ENCODE measurements around the gene TBC1D2B.
"Not testable (repeated sequence)": the region's sequence is repeated elsewhere in the genome, so short reads cannot be mapped to it uniquely, and the experiment has no call there.

DNA sequence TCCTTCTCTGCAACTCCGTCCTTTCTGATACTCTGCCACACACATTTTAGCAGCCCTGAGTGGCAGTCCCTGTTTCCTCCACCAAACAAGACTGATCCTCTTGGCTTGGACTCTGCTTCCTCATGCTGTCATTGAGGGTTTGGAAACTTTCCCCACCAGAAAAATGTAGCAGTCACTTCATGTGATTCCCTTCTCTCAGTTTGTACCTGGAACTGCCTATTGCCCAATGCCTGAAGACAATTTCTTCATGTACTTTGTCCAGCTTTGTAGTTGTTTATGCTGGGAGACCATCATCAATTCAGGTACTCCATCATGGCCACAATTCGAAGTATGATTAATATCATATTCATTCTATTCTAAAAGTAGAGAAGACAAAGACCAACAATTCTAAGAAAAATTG lies 119.5 kb downstream of the TBC1D2B start:
- not testable (repeated sequence) for TF ChIP-seq CTCF (IDR thresholded peaks at IDR 0.05; ENCODE audit: low read depth, low read length, missing input control); GABPA (IDR thresholded peaks at IDR 0.05 in 1 of 2, conservative IDR thresholded peaks at IDR 0.05 in 1 of 2); MAX (IDR thresholded peaks at IDR 0.05); ATF3 (IDR thresholded peaks at IDR 0.05)
- TF ChIP-seq, protein P1, sequence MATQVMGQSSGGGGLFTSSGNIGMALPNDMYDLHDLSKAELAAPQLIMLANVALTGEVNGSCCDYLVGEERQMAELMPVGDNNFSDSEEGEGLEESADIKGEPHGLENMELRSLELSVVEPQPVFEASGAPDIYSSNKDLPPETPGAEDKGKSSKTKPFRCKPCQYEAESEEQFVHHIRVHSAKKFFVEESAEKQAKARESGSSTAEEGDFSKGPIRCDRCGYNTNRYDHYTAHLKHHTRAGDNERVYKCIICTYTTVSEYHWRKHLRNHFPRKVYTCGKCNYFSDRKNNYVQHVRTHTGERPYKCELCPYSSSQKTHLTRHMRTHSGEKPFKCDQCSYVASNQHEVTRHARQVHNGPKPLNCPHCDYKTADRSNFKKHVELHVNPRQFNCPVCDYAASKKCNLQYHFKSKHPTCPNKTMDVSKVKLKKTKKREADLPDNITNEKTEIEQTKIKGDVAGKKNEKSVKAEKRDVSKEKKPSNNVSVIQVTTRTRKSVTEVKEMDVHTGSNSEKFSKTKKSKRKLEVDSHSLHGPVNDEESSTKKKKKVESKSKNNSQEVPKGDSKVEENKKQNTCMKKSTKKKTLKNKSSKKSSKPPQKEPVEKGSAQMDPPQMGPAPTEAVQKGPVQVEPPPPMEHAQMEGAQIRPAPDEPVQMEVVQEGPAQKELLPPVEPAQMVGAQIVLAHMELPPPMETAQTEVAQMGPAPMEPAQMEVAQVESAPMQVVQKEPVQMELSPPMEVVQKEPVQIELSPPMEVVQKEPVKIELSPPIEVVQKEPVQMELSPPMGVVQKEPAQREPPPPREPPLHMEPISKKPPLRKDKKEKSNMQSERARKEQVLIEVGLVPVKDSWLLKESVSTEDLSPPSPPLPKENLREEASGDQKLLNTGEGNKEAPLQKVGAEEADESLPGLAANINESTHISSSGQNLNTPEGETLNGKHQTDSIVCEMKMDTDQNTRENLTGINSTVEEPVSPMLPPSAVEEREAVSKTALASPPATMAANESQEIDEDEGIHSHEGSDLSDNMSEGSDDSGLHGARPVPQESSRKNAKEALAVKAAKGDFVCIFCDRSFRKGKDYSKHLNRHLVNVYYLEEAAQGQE (IDR thresholded peaks at IDR 0.05), result not testable (repeated sequence)

All from liver (tissue), 3 donors.